Activated naive CD4-positive, alpha-beta T cell treated with Interleukin-2 at 50 U/mL for 16 hours (primary cell): ENCODE data around the gene LRRC19.

Source experiments
- DNase-seq: peaks from one replicate; pipeline ENCODE4 v3.0.0-alpha.2; 2020

Gene LRRC19

GRCh38 chr9:26955921-26956859 lies 49.3 kb downstream of the LRRC19 start, which contains the start of gene IFT74:
IFT74 (plus strand) TSS chr9:26956412; CDS start chr9:26961968, 5,556 bp downstream.
- DNase-seq = peak; percentile 94

GRCh38 chr9:26955222-26955903 lies 50.1 kb downstream of the LRRC19 start:
- no peak for DNase-seq

GRCh38 chr9:26954050-26954508 lies 51.4 kb downstream of the LRRC19 start:
- DNase-seq = no peak

- DNase-seq = no peak
Observed at GRCh38 chr9:26951794-26952193, 53.7 kb downstream of the LRRC19 start.

- no peak for DNase-seq
Observed at GRCh38 chr9:26950521-26950920, 55.0 kb downstream of the LRRC19 start.

GRCh38 chr9:26949637-26950069 lies 55.8 kb downstream of the LRRC19 start:
- no peak for DNase-seq

- peak; percentile 63 for DNase-seq
Observed at GRCh38 chr9:26947736-26948135, 57.7 kb downstream of the LRRC19 start.

GRCh38 chr9:26946753-26947727 lies 58.4 kb downstream of the LRRC19 start, which contains the start of gene PLAA:
PLAA (minus strand) TSS chr9:26947242; CDS start chr9:26947045, 197 bp downstream.
- peak; percentile 86 for DNase-seq

- DNase-seq = no peak
Observed at GRCh38 chr9:26945591-26945990, 59.9 kb downstream of the LRRC19 start.
